H1 (cell line): ENCODE data around the gene CRYBB2. TPM values are rescaled to one million over a fixed set of nuclear protein-coding genes. Genes with fewer than 3 reads are reported as not detected.

Source experiments
- CTCF ChIA-PET: fragments of 300-600 bp; sonication (Branson Sonifier 250); formaldehyde crosslinking; loops from one replicate; lab custom pipeline; 2021; ENCODE audit not compliant: partially characterized antibody; lab: Charles Lee
- POLR2A ChIA-PET: fragments of 300-600 bp; sonication (Branson Sonifier 250); formaldehyde crosslinking; loops from one replicate; lab custom pipeline; 2021; ENCODE audit warnings: inconsistent platforms; ENCODE audit not compliant: partially characterized antibody; lab: Charles Lee
- DNase-seq, 2 experiments: peaks; one replicate each; pipeline versions ENCODE4 v3.0.0 to v3.0.0-alpha.2; 2010 to 2022; ENCODE audit warnings: low spot score in 2 of 2, low read depth in 1 of 2, mixed read lengths in 1 of 2
- FAIRE-seq: peaks from 2 replicates; lab custom pipeline; 2011; peaks lifted over from hg19 to GRCh38; lab: Jason Lieb, UNC
- H2AFZ ChIP-seq: 2 replicates; pipeline ENCODE4 v1.8.1; 2012; ENCODE audit warnings: low read length, inconsistent platforms
- H2AK5ac ChIP-seq: 2 replicates; pipeline ENCODE4 v1.6.1; 2013; ENCODE audit warnings: low read depth, low read length
- H2BK120ac ChIP-seq: replicated peaks from 2 replicates; pipeline ENCODE3; 2013; ENCODE audit warnings: low read depth, low read length, inconsistent platforms
- H2BK12ac ChIP-seq: 2 replicates; pipeline ENCODE4 v1.6.1; 2013; ENCODE audit warnings: low read depth, low read length
- H2BK15ac ChIP-seq: 2 replicates; pipeline ENCODE4 v1.6.1; 2013; ENCODE audit warnings: low read length
- H2BK20ac ChIP-seq: 2 replicates; pipeline ENCODE4 v1.6.1; 2013; ENCODE audit warnings: low read length
- H2BK5ac ChIP-seq: 2 replicates; pipeline ENCODE4 v1.6.1; 2013; ENCODE audit warnings: low read depth, low read length
- H3K14ac ChIP-seq: 2 replicates; pipeline ENCODE4 v1.6.1; 2013; ENCODE audit warnings: inconsistent platforms; ENCODE audit not compliant: insufficient read length
- H3K18ac ChIP-seq: 2 replicates; pipeline ENCODE4 v1.6.1; 2013; ENCODE audit warnings: low read length; ENCODE audit errors: extremely low read depth
- H3K23ac ChIP-seq: 2 replicates; pipeline ENCODE4 v1.6.1; 2013; ENCODE audit warnings: inconsistent platforms; ENCODE audit not compliant: insufficient read length
- H3K23me2 ChIP-seq: 2 replicates; pipeline ENCODE4 v1.6.1; 2013; ENCODE audit warnings: low read depth, low read length
- H3K27ac ChIP-seq: 2 replicates; pipeline ENCODE4 v1.6.1; 2011; ENCODE audit warnings: low read depth, low read length, inconsistent platforms
- H3K27me3 ChIP-seq, 4 experiments: replicated peaks in 1 of 4; 1 replicate in 1 of 4; 2 replicates in 3 of 4; pipeline versions ENCODE4 v1.6.1 to v1.8.1; 2011 to 2013; ENCODE audit warnings: low read length in 3 of 4, mild to moderate bottlenecking in 3 of 4, inconsistent platforms in 2 of 4, mixed read lengths in 2 of 4, moderate library complexity in 1 of 4; ENCODE audit not compliant: control insufficient read depth in 3 of 4, insufficient read depth in 3 of 4; ENCODE audit errors: extremely low read depth in 1 of 4
- H3K36me3 ChIP-seq, 4 experiments: 2 replicates each; pipeline versions ENCODE4 v1.6.1 to v1.8.1; 2011 to 2013; ENCODE audit warnings: mild to moderate bottlenecking in 4 of 4, low read length in 3 of 4, moderate library complexity in 2 of 4, control low read depth in 1 of 4, inconsistent platforms in 1 of 4; ENCODE audit not compliant: insufficient read depth in 4 of 4, control insufficient read depth in 2 of 4
- H3K4ac ChIP-seq: replicated peaks from 2 replicates; pipeline ENCODE3; 2013; ENCODE audit warnings: low read length, low read depth, mixed read lengths, inconsistent platforms; ENCODE audit not compliant: insufficient read length
- H3K4me1 ChIP-seq, 4 experiments: replicated peaks in 1 of 4; 1 replicate in 1 of 4; 2 replicates in 3 of 4; pipeline versions ENCODE4 v1.6.1 to v1.8.1; 2011 to 2013; ENCODE audit warnings: low read length in 3 of 4, inconsistent platforms in 2 of 4, mixed read lengths in 1 of 4; ENCODE audit not compliant: insufficient read depth in 4 of 4, control insufficient read depth in 3 of 4
- H3K4me2 ChIP-seq, 2 experiments: 2 replicates each; pipeline versions ENCODE4 v1.6.1 to v1.8.1; 2011 to 2013; ENCODE audit warnings: low read depth in 2 of 2, low read length in 2 of 2, control low read depth in 1 of 2, inconsistent platforms in 1 of 2, mild to moderate bottlenecking in 1 of 2; ENCODE audit not compliant: insufficient read depth in 1 of 2
- H3K4me3 ChIP-seq, 4 experiments: fragments of 200-600, 300-600 bp in 1 of 4; sonication (generic), shearing (Covaris generic), sonication (Bioruptor Twin) in 1 of 4; 2 replicates each; pipeline versions ENCODE4 v1.5.1 to v1.8.1; 2011 to 2016; ENCODE audit warnings: low read length in 4 of 4, low read depth in 3 of 4, control low read depth in 2 of 4, inconsistent platforms in 2 of 4, mild to moderate bottlenecking in 2 of 4, mixed read lengths in 1 of 4, moderate library complexity in 1 of 4; ENCODE audit not compliant: insufficient read depth in 2 of 4; ENCODE audit errors: extremely low read depth in 1 of 4
- H3K56ac ChIP-seq: replicated peaks from 2 replicates; pipeline ENCODE3; 2013; ENCODE audit warnings: low read depth, mild to moderate bottlenecking, mixed read lengths, low read length, inconsistent platforms; ENCODE audit not compliant: insufficient read length
- H3K79me1 ChIP-seq: 2 replicates; pipeline ENCODE4 v1.6.1; 2013; ENCODE audit warnings: low read depth, low read length, control low read depth
- H3K79me2 ChIP-seq, 2 experiments: 2 replicates each; pipeline versions ENCODE4 v1.6.1 to v1.8.1; 2012 to 2013; ENCODE audit warnings: low read length in 2 of 2, mild to moderate bottlenecking in 2 of 2, inconsistent platforms in 1 of 2; ENCODE audit not compliant: insufficient read depth in 2 of 2, control insufficient read depth in 1 of 2
- H3K9ac ChIP-seq, 4 experiments: replicated peaks in 1 of 4; 1 replicate in 1 of 4; 2 replicates in 3 of 4; pipeline versions ENCODE4 v1.6.1 to v1.8.1; 2011 to 2013; ENCODE audit warnings: low read depth in 3 of 4, low read length in 3 of 4, control low read depth in 2 of 4, mild to moderate bottlenecking in 2 of 4, moderate library complexity in 2 of 4, inconsistent platforms in 1 of 4; ENCODE audit errors: extremely low read depth in 1 of 4
- H3K9me3 ChIP-seq, 2 experiments: 2 replicates each; pipeline versions ENCODE4 v1.6.1 to v1.8.1; 2012 to 2013; ENCODE audit warnings: mild to moderate bottlenecking in 2 of 2, moderate library complexity in 2 of 2, control low read depth in 1 of 2, inconsistent platforms in 1 of 2, low read depth in 1 of 2, low read length in 1 of 2, mixed read lengths in 1 of 2; ENCODE audit not compliant: insufficient read depth in 2 of 2
- H4K20me1 ChIP-seq, 2 experiments: replicated peaks in 1 of 2; 2 replicates each; pipeline versions ENCODE3 to v1.8.1; 2011 to 2013; ENCODE audit warnings: inconsistent platforms in 2 of 2, low read length in 2 of 2, mild to moderate bottlenecking in 1 of 2; ENCODE audit not compliant: insufficient read depth in 2 of 2, control insufficient read depth in 1 of 2
- H4K5ac ChIP-seq: 2 replicates; pipeline ENCODE4 v1.6.1; 2013; ENCODE audit warnings: low read length, low read depth, mixed read lengths, inconsistent platforms; ENCODE audit not compliant: insufficient read length
- H4K8ac ChIP-seq: 2 replicates; pipeline ENCODE4 v1.8.0; 2013; ENCODE audit warnings: mild to moderate bottlenecking, moderate library complexity, low read length, inconsistent platforms; ENCODE audit not compliant: insufficient read depth; ENCODE audit errors: extremely low read depth
- H4K91ac ChIP-seq: replicated peaks from 2 replicates; pipeline ENCODE3; 2013; ENCODE audit warnings: low read length, mixed read lengths, inconsistent platforms; ENCODE audit not compliant: insufficient read length
- ATF2 ChIP-seq: IDR thresholded peaks from 2 replicates; pipeline ENCODE4 v1.6.1; 2012; ENCODE audit warnings: low read length, inconsistent platforms
- SIRT6 ChIP-seq: IDR thresholded peaks from one replicate; pipeline ENCODE4 v1.7.1; 2012; ENCODE audit warnings: low read length, inconsistent platforms
- WGBS, 2 experiments: shearing (Covaris generic) in 1 of 2; methylation state at CpG; one replicate each; pipeline versions ENCODE4 v1.1.6 to v1.1.7; 2013 to 2015; ENCODE audit warnings: low lambda C conversion rate in 2 of 2, mixed read lengths in 2 of 2, inconsistent platforms in 1 of 2, low coverage in 1 of 2, missing lambda C conversion rate in 1 of 2; ENCODE audit not compliant: insufficient replicate concordance in 2 of 2, insufficient coverage in 1 of 2, insufficient read length in 1 of 2; ENCODE audit errors: extremely low coverage in 1 of 2, missing lambda C conversion rate in 1 of 2; 5-methylcytosine and 5-hydroxymethylcytosine counted together
- polyA plus RNA-seq, 7 experiments: library from polyadenylated mRNA; depleted of rRNA in 3 of 7; stranded (reverse) in 5 of 7; unstranded in 2 of 7; fragments of >200 nt in 5 of 7; fragments of 200-250 nt in 2 of 7; gene quantifications; 1 replicate in 5 of 7; 2 replicates in 1 of 7; 4 replicates in 1 of 7; pipeline versions ENCODE4 v1.2.1 to v1.2.3, GENCODE V29; 2011 to 2013; ENCODE audit warnings: missing spikeins in 2 of 7, mixed read lengths in 2 of 7
- total RNA-seq: library from RNA; stranded (reverse); fragmentation: NEBNext Ultra II Directional; extraction: Animal tissue kit (Norgen Biotek cat#: 25700); gene quantifications from 2 replicates; pipeline ENCODE4 v1.2.1, GENCODE V29; 2021

CRYBB2 gene
- total and polyA plus RNA-seq, 2 of the 8 experiments (the other 6 are each of a cell fraction or from before 2014, with no cell fraction given) = 0.12 TPM; not detected in 1

- Histone ChIP-seq H3K27ac (no peak overlapping the region), H2BK15ac (no peak overlapping the region), H2BK12ac (no peak overlapping the region), H3K4ac (no peak overlapping the region), H3K79me2 (no peaks in the 10 kb centered on the region), H2BK20ac (no peak overlapping the region), H4K8ac (no peak overlapping the region), H3K27me3 (no peaks in the 10 kb centered on the region), H3K56ac (no peak overlapping the region), H3K23me2 (no peaks in the 10 kb centered on the region), H4K20me1 (no peaks in the 10 kb centered on the region), H2BK120ac (no peak overlapping the region), H3K9ac (no peak overlapping the region; a peak in 2 of 7 replicates), H3K4me3 (no peak overlapping the region), H3K36me3 (no peaks in the 10 kb centered on the region; a peak in 3 of 8 replicates), H2BK5ac (no peak overlapping the region), H3K79me1 (no peaks in the 10 kb centered on the region), H3K9me3 (no peaks in the 10 kb centered on the region; a peak in 1 of 4 replicates), H3K4me2 (no peak overlapping the region), H3K4me1 (0 out of 7 replicates have a peak, but pooled peaks cover 0 to 4% (median 0%) of the 10 kb centered on the region in 4 experiments), H4K91ac (no peak overlapping the region), H3K18ac (no peak overlapping the region), H3K23ac (no peak overlapping the region), H2AFZ (no peak overlapping the region), H2AK5ac (no peak overlapping the region), H4K5ac (no peak overlapping the region), H3K14ac (no peak overlapping the region)
- DNase-seq = no peak
- ChIA-PET CTCF (interaction anchor here (1.0 to 2.5 kb wide), 2 partner anchors 27 to 95 kb away, joined by 3 to 10 read pairs; no protein-coding TSS in a partner anchor), POLR2A (no interaction called here)
- FAIRE-seq = no peak
- 77% methylated on average over 6 of the region's 6 CpGs; no CpG with 5 or more reads in 1 of the 2 experiments for WGBS, 2 experiments
- TF ChIP-seq ATF2 = peak; percentile 68; the same call in 1 of the 2 replicates
- TF ChIP-seq SIRT6 = no peak
Observed at GRCh38 chr22:25174888-25175411, 44.5 kb upstream of the CRYBB2 start.
